Skin of body (tissue), 2 donors: ENCODE measurements around the gene GADD45A. TPM values are rescaled to one million over a fixed set of nuclear protein-coding genes. Genes with fewer than 3 reads are reported as not detected.
A peak's percentile ranks its signal among the peaks of the same experiment; 100 is the strongest.
"Not testable (repeated sequence)": the region's sequence is repeated elsewhere in the genome, so short reads cannot be mapped to it uniquely, and the experiment has no call there.

Experiments
- DNase-seq: peaks from one replicate; lab custom pipeline; 2025; lab: John Stamatoyannopoulos, UW
- total RNA-seq: library from RNA; depleted of rRNA; stranded (reverse); fragments of >200 nt; gene quantifications from one replicate; pipeline ENCODE4 v1.2.3, GENCODE V29; 2014

GADD45A gene
- 20.4 TPM for total RNA-seq

- peak; percentile 99 for DNase-seq
Measured at GRCh38 chr1:67685067-67685557, at the start of gene GADD45A. Gene GADD45A, plus strand, starts transcription at chr1:67685201. Its CDS starts 294 bp downstream, at chr1:67685495.

GRCh38 chr1:67636146-67636545 lies 48.9 kb upstream of the GADD45A start:
- no peak for DNase-seq

- DNase-seq = no peak
Measured at GRCh38 chr1:67639361-67639760, 45.6 kb upstream of the GADD45A start.

- DNase-seq = peak; percentile 42
Measured at GRCh38 chr1:67642629-67643028, 42.4 kb upstream of the GADD45A start.

GRCh38 chr1:67644566-67644965 lies 40.4 kb upstream of the GADD45A start:
- no peak for DNase-seq

GRCh38 chr1:67645495-67646144 lies 39.4 kb upstream of the GADD45A start:
- DNase-seq = peak; percentile 19

- DNase-seq = no peak
Measured at GRCh38 chr1:67646145-67647035, 38.6 kb upstream of the GADD45A start.

GRCh38 chr1:67647036-67647798 lies 37.8 kb upstream of the GADD45A start:
- no peak for DNase-seq

- no peak for DNase-seq
Measured at GRCh38 chr1:67647814-67648358, 37.1 kb upstream of the GADD45A start.

- no peak for DNase-seq
Measured at GRCh38 chr1:67648582-67649326, 36.2 kb upstream of the GADD45A start.

GRCh38 chr1:67650061-67650460 lies 34.9 kb upstream of the GADD45A start:
- no peak for DNase-seq

- DNase-seq = no peak
Measured at GRCh38 chr1:67651031-67651430, 34.0 kb upstream of the GADD45A start.

GRCh38 chr1:67652800-67653199 lies 32.2 kb upstream of the GADD45A start:
- DNase-seq = no peak

- DNase-seq = no peak
Measured at GRCh38 chr1:67653304-67653703, 31.7 kb upstream of the GADD45A start.

- no peak for DNase-seq
Measured at GRCh38 chr1:67655581-67655980, 29.4 kb upstream of the GADD45A start.

- DNase-seq = not testable (repeated sequence)
Measured at GRCh38 chr1:67657152-67657551, 27.8 kb upstream of the GADD45A start.

GRCh38 chr1:67659229-67659628 lies 25.8 kb upstream of the GADD45A start:
- DNase-seq = no peak

GRCh38 chr1:67662884-67663283 lies 22.1 kb upstream of the GADD45A start:
- DNase-seq = no peak

GRCh38 chr1:67664048-67664447 lies 21.0 kb upstream of the GADD45A start:
- DNase-seq = no peak

- DNase-seq = not testable (repeated sequence)
Measured at GRCh38 chr1:67665307-67665706, 19.7 kb upstream of the GADD45A start.

GRCh38 chr1:67666636-67667035 lies 18.4 kb upstream of the GADD45A start:
- no peak for DNase-seq
